ENCODE measurements around the gene CXXC1. TPM values are rescaled to one million over a fixed set of nuclear protein-coding genes. Genes with fewer than 3 reads are reported as not detected.

CXXC1 gene
- total RNA-seq, 1 donor from 2014 or later: 134 TPM

DNA sequence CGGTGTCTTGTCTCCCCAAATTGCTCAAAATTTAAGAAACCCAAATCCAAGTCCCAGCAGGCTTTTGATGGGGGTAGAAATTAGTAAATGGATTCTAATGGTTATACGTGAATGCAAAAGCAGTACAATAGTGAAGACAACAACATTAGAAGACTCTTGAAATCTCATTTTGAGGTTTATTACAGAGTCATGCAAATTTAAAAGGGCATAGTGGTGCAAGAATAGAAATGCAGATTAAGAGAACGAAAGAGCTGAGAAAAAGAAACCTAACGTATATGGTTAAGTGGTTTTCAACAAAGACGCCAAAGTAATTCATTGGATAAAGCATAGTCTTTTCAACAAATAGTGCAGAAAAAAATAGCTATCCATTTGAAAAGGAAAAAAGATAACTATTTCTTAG, 33.2 kb upstream of the CXXC1 start:
- H3K27ac Mint-ChIP-seq: no peak overlapping the region
- intact Hi-C loops (cut with micrococcal nuclease): no loop called here
- peaks cover 30% of the 10 kb centered on the region for H3K4me1 Mint-ChIP-seq
- DNase-seq (no peak), ATAC-seq (ENCODE audit: low read depth) (no peak)
- ChIA-PET CTCF (interaction anchor here (1.1 kb wide), 1 partner anchor 36 kb away, joined by 5 read pairs; no protein-coding TSS in a partner anchor), POLR2A (no interaction called here)
- peak overlapping the region; percentile 13 for H3K4me3 Mint-ChIP-seq
- no peaks in the 10 kb centered on the region for H3K36me3 Mint-ChIP-seq (ENCODE audit: low read depth)
- H3K9me3 Mint-ChIP-seq: no peaks in the 10 kb centered on the region
- H3K27me3 Mint-ChIP-seq: no peaks in the 10 kb centered on the region
- TF ChIP-seq, protein P1, sequence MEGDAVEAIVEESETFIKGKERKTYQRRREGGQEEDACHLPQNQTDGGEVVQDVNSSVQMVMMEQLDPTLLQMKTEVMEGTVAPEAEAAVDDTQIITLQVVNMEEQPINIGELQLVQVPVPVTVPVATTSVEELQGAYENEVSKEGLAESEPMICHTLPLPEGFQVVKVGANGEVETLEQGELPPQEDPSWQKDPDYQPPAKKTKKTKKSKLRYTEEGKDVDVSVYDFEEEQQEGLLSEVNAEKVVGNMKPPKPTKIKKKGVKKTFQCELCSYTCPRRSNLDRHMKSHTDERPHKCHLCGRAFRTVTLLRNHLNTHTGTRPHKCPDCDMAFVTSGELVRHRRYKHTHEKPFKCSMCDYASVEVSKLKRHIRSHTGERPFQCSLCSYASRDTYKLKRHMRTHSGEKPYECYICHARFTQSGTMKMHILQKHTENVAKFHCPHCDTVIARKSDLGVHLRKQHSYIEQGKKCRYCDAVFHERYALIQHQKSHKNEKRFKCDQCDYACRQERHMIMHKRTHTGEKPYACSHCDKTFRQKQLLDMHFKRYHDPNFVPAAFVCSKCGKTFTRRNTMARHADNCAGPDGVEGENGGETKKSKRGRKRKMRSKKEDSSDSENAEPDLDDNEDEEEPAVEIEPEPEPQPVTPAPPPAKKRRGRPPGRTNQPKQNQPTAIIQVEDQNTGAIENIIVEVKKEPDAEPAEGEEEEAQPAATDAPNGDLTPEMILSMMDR (IDR thresholded peaks at IDR 0.05): no peak

GRCh38 chr18:50315100-50315871, 27.8 kb upstream of the CXXC1 start:
- Mint-ChIP-seq H3K27me3 (no peaks in the 10 kb centered on the region), H3K36me3 (ENCODE audit: low read depth) (no peaks in the 10 kb centered on the region), H3K4me3 (peak overlapping the region; percentile 42), H3K9me3 (no peaks in the 10 kb centered on the region), H3K4me1 (peaks cover 69% of the 10 kb centered on the region), H3K27ac (peak overlapping the region; percentile 19)
- intact Hi-C loops (cut with micrococcal nuclease): loop anchor here (1.0 kb wide), 4 partner anchors 8 to 42 kb away; partner anchors contain the start of gene MBD1
- TF ChIP-seq, protein P1 (IDR thresholded peaks at IDR 0.05): no peak
- CTCF ChIA-PET: interaction anchor here (4.6 kb wide), 1 partner anchor 41 kb away, joined by 19 read pairs; no protein-coding TSS in a partner anchor
- DNase-seq: no peak
- ATAC-seq (ENCODE audit: low read depth): peak; percentile 78
- POLR2A ChIA-PET: interaction anchor here (0.7 to 1.5 kb wide), 3 partner anchors 10 to 49 kb away, joined by 3 to 4 read pairs (median 3); partner anchors contain the start of genes CFAP53 and MBD1

DNA sequence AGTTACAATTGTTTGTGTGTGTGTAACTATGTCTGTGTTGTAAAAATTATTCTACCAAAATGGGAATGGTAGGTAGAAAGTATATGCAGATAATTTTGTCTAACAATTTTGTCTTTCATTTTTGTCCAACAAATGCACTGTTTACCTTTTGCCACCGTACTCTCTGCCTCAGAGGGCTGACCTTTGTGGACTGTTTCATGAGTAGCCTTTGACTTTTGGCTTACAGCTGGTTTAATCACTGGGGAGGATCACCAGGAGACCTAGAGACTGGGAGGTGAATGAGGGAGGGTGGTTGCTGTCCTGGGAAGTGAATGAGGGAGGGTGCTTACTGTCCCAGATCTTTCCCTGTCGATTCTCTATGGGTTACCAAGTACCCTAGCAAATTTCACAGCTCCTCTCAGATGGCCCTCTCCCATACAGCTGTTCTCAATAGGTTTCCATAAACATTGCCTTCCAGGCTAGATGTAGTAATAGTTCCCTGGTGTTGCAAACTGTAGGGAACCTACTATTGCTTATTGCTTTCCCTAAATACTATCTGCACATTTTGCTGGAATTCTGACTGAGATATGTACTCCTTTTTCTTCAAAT, 26.5 kb upstream of the CXXC1 start:
- CTCF ChIA-PET: interaction anchor here (4.6 kb wide), 1 partner anchor 43 kb away, joined by 19 read pairs; no protein-coding TSS in a partner anchor
- intact Hi-C loops (cut with micrococcal nuclease): loop anchor here (2.0 kb wide), 1 partner anchor 61 kb away; the partner anchor contains the start of gene SKA1
- DNase-seq (no peak), ATAC-seq (ENCODE audit: low read depth) (no peak)
- TF ChIP-seq, protein P1 (IDR thresholded peaks at IDR 0.05): no peak
- Mint-ChIP-seq H3K27ac (no peak overlapping the region), H3K4me1 (peaks cover 69% of the 10 kb centered on the region), H3K27me3 (no peaks in the 10 kb centered on the region), H3K9me3 (no peaks in the 10 kb centered on the region), H3K4me3 (no peak overlapping the region), H3K36me3 (ENCODE audit: low read depth) (no peaks in the 10 kb centered on the region)
- POLR2A ChIA-PET: interaction anchor here (1.2 kb wide), 2 partner anchors 32 to 48 kb away, joined by 3 read pairs; partner anchors contain the start of genes CFAP53 and MBD1

DNA sequence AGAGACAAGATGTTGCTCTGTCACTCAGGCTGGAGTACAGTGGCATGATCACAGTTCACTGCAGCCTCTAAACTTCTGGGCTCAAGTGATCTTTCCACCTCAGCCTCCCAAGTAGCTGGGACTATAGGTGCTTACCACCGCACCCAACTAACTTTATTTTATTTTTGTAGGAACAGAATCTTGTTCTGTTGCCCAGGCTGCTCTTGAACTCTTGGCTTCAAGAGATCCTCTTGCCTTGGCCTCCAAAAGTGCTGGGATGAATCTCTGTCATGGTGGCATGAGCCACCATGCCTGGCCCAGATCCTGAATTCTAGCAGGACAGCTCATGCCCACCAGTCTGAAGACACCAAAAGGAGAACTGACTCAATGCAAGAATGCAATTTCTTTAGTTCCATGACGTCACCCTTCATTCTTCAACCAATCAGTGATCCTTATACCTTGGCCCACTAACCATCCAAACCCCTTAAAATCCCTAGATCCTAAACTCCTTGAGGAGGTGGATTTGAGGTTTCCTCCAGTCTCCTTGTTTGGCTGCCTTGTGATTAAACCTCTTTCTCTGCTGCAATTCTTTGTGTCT, 25.6 kb upstream of the CXXC1 start:
- Mint-ChIP-seq H3K27me3 (no peaks in the 10 kb centered on the region), H3K27ac (peak overlapping the region; percentile 85), H3K4me1 (peaks cover 76% of the 10 kb centered on the region), H3K4me3 (peak overlapping the region; percentile 41), H3K36me3 (ENCODE audit: low read depth) (no peaks in the 10 kb centered on the region), H3K9me3 (no peaks in the 10 kb centered on the region)
- CTCF ChIA-PET: interaction anchor here (4.6 kb wide), 1 partner anchor 44 kb away, joined by 19 read pairs; no protein-coding TSS in a partner anchor
- TF ChIP-seq, protein P1 (IDR thresholded peaks at IDR 0.05): no peak
- ATAC-seq (ENCODE audit: low read depth) (peak; percentile 40), DNase-seq (no peak)
- intact Hi-C loops (cut with micrococcal nuclease): loop anchor here (2.0 kb wide), 1 partner anchor 62 kb away; the partner anchor contains the start of gene SKA1
- POLR2A ChIA-PET: interaction anchor here (0.5 to 1.2 kb wide), 3 partner anchors 32 to 562 kb away, joined by 3 to 6 read pairs (median 3); partner anchors contain the start of genes CFAP53 and MBD1
